ENCODE results near the gene INTS11. TPM values are rescaled to one million over a fixed set of nuclear protein-coding genes. Genes with fewer than 3 reads are reported as not detected.
"Not testable (repeated sequence)": the region's sequence is repeated elsewhere in the genome, so short reads cannot be mapped to it uniquely, and the experiment has no call there.

The INTS11 gene
- polyA plus RNA-seq, 1 experiment: 95.8 TPM

DNA sequence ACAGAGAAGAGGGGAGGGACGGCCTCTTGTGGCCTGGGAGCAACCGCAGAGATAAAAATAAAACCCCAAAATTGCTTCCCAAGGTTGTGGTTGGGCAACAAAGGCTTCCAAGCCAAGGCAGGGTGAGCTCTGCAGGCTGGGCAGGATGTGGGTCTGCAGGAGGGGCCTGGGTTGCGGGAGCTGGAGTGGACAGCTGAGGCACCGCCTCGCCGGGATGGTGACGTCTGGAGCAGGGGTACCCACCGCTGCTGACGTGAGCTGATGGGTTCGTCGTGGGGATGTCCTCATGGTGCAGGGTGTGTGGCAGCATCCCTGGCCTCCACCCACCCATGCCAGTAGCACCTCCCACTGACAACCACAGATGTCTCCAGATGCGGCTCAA is 46.9 kb upstream of the INTS11 start:
- Histone ChIP-seq H3K27me3 (ENCODE audit: control insufficient read depth, insufficient read depth, low read length) (no peaks in the 10 kb centered on the region), H3K4me3 (ENCODE audit: low read depth, low read length) (no peak overlapping the region), H3K36me3 (ENCODE audit: control insufficient read depth, insufficient read depth, low read length) (peaks cover 5% of the 10 kb centered on the region)
- no peak for DNase-seq (ENCODE audit: low read depth)
- CTCF ChIA-PET: interaction anchor here (0.7 to 6.4 kb wide), 22 partner anchors 8 to 390 kb away, joined by 3 to 46 read pairs (median 6); partner anchors contain the start of genes DVL1, MXRA8 and TAS1R3
- POLR2A ChIA-PET: interaction anchor here (1.0 kb wide), 1 partner anchor 9 kb away, joined by 4 read pairs; no protein-coding TSS in a partner anchor
- TF ChIP-seq, protein P1, sequence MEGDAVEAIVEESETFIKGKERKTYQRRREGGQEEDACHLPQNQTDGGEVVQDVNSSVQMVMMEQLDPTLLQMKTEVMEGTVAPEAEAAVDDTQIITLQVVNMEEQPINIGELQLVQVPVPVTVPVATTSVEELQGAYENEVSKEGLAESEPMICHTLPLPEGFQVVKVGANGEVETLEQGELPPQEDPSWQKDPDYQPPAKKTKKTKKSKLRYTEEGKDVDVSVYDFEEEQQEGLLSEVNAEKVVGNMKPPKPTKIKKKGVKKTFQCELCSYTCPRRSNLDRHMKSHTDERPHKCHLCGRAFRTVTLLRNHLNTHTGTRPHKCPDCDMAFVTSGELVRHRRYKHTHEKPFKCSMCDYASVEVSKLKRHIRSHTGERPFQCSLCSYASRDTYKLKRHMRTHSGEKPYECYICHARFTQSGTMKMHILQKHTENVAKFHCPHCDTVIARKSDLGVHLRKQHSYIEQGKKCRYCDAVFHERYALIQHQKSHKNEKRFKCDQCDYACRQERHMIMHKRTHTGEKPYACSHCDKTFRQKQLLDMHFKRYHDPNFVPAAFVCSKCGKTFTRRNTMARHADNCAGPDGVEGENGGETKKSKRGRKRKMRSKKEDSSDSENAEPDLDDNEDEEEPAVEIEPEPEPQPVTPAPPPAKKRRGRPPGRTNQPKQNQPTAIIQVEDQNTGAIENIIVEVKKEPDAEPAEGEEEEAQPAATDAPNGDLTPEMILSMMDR (IDR thresholded peaks at IDR 0.05; ENCODE audit: insufficient read depth, low read depth, low read length): no peak

DNA sequence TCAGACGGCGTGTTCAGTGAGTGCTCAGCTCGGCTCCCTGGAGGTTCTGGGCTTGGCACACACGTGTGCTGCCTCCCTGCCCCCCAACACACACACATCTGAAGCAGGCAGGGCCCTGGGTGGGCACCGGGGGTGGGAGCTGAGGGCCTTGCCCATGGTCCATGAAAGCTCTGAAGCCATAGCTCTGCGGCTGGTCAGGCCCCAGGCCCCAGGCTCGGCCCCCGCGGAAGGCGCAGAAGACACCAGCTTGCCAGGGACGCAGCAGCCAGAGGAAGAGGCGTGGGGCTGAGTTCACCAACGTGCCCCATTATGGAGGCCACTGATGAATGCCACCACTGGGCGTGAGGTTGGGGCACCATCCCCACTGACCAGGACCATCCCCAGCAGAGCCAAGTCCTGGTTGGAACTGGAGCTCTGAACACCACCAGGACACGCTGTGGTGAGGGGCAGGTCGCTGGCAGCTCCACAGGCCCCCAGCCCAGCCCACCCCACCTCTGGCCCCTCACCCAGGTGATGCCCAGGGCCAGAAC is 46.4 kb upstream of the INTS11 start:
- no peak overlapping the region for H3K4me3 ChIP-seq (ENCODE audit: low read depth, low read length)
- POLR2A ChIA-PET: interaction anchor here (1.0 kb wide), 1 partner anchor 9 kb away, joined by 4 read pairs; no protein-coding TSS in a partner anchor
- H3K27me3 ChIP-seq (ENCODE audit: control insufficient read depth, insufficient read depth, low read length): no peaks in the 10 kb centered on the region
- CTCF ChIA-PET: interaction anchor here (0.7 to 6.4 kb wide), 14 partner anchors 8 to 388 kb away, joined by 3 to 46 read pairs (median 8); partner anchors contain the start of genes DVL1, MXRA8 and TAS1R3
- H3K36me3 ChIP-seq (ENCODE audit: control insufficient read depth, insufficient read depth, low read length): peaks cover 5% of the 10 kb centered on the region
- DNase-seq (ENCODE audit: low read depth): no peak
- TF ChIP-seq, protein P1 (IDR thresholded peaks at IDR 0.05; ENCODE audit: insufficient read depth, low read depth, low read length): no peak

DNA sequence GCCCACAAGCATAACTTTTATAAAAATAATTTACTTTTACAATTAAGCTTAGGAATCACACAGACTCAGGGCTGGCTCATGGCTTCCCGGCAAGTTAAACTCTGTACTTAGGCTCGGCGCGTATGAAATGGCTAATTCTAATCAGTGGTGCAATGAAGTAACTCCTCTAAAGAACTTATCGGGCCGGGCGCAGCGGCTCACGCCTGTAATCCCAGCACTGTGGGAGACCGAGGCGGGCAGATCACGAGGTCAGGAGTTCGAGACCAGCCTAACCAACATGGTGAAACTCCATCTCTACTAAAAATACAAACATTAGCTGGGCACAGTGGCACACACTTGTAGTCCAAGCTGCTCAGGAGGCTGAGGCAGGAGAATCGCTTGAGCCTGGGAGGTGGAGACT is 45.6 kb upstream of the INTS11 start:
- CTCF ChIA-PET: interaction anchor here (1.0 to 6.4 kb wide), 4 partner anchors 12 to 387 kb away, joined by 3 to 46 read pairs (median 18); partner anchors contain the start of genes DVL1 and MXRA8
- DNase-seq (ENCODE audit: low read depth); H3K4me3 ChIP-seq (ENCODE audit: low read depth, low read length); POLR2A ChIA-PET; H3K36me3 ChIP-seq (ENCODE audit: control insufficient read depth, insufficient read depth, low read length); H3K27me3 ChIP-seq (ENCODE audit: control insufficient read depth, insufficient read depth, low read length): not testable (repeated sequence)

DNA sequence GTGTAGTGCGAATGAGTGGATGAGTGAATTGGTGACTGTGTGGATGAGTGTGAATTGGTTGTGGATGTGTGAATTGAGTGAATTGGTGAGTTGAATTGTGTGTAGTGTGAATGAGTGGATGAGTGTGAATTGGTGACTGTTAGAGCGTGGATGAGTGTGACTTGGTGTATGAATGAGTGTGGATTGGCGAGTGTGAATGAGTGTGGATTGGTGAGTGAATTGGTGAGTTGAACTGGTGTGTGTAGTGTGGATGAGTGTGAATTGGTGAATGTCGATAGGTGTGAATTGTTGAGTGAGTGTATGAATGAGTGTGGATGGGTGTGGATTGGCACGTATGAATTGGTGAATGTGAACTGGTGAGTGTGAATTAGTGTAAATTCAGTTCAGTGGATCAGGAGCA is 42.9 kb upstream of the INTS11 start:
- TF ChIP-seq, protein P1 (IDR thresholded peaks at IDR 0.05; ENCODE audit: insufficient read depth, low read depth, low read length): no peak
- POLR2A ChIA-PET: no interaction called here
- DNase-seq (ENCODE audit: low read depth): no peak
- CTCF ChIA-PET: no interaction called here
- Histone ChIP-seq H3K36me3 (ENCODE audit: control insufficient read depth, insufficient read depth, low read length) (peaks cover under 1% of the 10 kb centered on the region), H3K4me3 (ENCODE audit: low read depth, low read length) (no peak overlapping the region), H3K27me3 (ENCODE audit: control insufficient read depth, insufficient read depth, low read length) (no peaks in the 10 kb centered on the region)

DNA sequence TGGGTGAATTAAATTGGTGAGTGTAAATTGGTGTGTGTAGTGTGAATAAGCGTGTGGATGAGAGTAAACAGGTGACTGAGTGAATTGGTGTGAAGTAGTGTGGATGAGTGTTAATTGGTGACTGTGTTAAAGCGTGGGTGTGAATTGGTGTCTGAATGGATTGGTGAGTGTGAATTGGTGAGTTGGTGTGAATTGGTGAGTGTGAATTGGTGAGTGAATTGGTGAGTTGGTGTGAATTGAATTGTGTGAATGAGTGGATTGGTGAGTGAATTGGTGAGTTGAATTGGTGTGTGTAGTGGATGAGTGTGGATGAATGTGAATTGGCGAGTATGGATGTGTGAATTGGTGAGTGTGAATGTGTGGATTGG is 42.2 kb upstream of the INTS11 start:
- ChIA-PET POLR2A (no interaction called here), CTCF (no interaction called here)
- no peaks in the 10 kb centered on the region for H3K27me3 ChIP-seq (ENCODE audit: control insufficient read depth, insufficient read depth, low read length)
- DNase-seq (ENCODE audit: low read depth): no peak
- TF ChIP-seq, protein P1 (IDR thresholded peaks at IDR 0.05; ENCODE audit: insufficient read depth, low read depth, low read length): no peak
- no peak overlapping the region for H3K4me3 ChIP-seq (ENCODE audit: low read depth, low read length)
- no peaks in the 10 kb centered on the region; the same call in 1 of the 2 replicates for H3K36me3 ChIP-seq (ENCODE audit: control insufficient read depth, insufficient read depth, low read length)
